ENCODE measurements around the gene UNC93B1. TPM values are rescaled to one million over a fixed set of nuclear protein-coding genes. Genes with fewer than 3 reads are reported as not detected.

The UNC93B1 gene
- total and polyA plus RNA-seq, 2 of the 8 experiments (the other 6 are each of a cell fraction or from before 2014, with no cell fraction given), result 18.9 to 34.3 TPM

DNA sequence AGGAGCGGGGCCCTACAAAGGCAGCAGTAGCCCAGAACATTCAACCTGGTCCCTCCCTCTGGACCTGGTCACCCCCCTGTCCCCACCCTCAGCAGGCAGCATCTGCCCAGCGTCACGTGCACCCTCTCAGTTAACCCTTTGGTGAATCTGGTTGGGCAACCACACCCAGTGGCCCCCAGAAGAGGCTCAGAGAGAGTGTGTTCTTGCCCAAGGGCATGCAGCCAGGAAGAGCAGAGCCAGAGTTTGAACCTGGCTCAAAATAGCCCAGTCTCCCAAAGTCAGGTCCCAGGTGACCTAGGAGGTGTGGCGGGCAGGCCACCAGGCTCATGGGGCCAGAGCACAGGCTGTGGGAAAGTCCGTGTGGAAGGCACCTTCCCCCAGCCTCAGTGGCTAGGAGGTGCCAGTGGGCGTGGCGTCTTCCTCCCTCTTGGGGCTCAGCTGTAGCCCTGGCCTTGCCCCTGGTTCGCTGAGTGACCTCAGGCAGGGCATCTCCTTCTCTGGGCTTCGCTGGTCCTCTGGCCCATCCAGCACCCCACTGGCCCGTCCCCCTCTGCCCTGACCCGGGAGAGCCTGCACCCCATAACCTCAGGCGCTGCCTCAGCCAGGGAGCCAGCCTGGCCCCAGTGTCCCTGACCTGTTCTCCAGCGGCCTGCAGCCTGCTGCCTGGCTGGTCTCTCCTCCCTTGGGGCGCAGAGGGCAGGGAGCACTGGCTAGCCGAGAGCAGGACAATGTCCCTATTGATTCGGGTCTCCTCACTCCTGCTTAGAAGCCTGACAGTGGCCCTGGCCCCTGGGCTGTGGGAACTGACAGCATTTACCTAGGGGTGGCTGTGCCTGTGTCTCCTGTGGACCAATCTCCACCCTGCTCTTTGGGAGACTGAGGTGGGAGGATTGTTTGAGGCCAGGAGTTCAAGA lies 13.3 kb upstream of the UNC93B1 start:
- no peak overlapping the region for H3K4ac ChIP-seq (replicated peaks; ENCODE audit: insufficient read length, low read depth, low read length)
- DNase-seq (ENCODE audit: low read depth in 1 of 2, low spot score in 2 of 2) (no peak), FAIRE-seq (no peak)
- ChIA-PET POLR2A (ENCODE audit: partially characterized antibody) (no interaction called here), CTCF (ENCODE audit: partially characterized antibody) (no interaction called here)
- H3K4me1 ChIP-seq (replicated peaks in 1 of 4; ENCODE audit: control insufficient read depth in 3 of 4, insufficient read depth in 4 of 4, low read length in 3 of 4), result peaks cover 0 to 12% (median 4%) of the 10 kb centered on the region in 4 experiments; a peak in 4 of 7 replicates
- no peak overlapping the region for H3K18ac ChIP-seq (ENCODE audit: extremely low read depth, low read length)
- no peaks in the 10 kb centered on the region for H4K20me1 ChIP-seq (replicated peaks in 1 of 2; ENCODE audit: control insufficient read depth in 1 of 2, insufficient read depth in 2 of 2, low read length in 2 of 2)
- no peak overlapping the region for H3K23ac ChIP-seq (ENCODE audit: insufficient read length)
- H3K9ac ChIP-seq (replicated peaks in 1 of 4; ENCODE audit: extremely low read depth in 1 of 4, low read depth in 3 of 4, low read length in 3 of 4), result no peak overlapping the region
- H3K36me3 ChIP-seq (ENCODE audit: control insufficient read depth in 2 of 4, insufficient read depth in 4 of 4, low read length in 3 of 4), result no peaks in the 10 kb centered on the region
- no peak overlapping the region; the same call in 1 of the 2 replicates for H2BK5ac ChIP-seq (ENCODE audit: low read depth, low read length)
- no peaks in the 10 kb centered on the region for H3K79me1 ChIP-seq (ENCODE audit: low read depth, low read length)
- no peaks in the 10 kb centered on the region for H3K9me3 ChIP-seq (ENCODE audit: insufficient read depth in 2 of 2, low read depth in 1 of 2, low read length in 1 of 2)
- peak overlapping the region; percentile 62; the same call in 1 of the 2 replicates for H4K8ac ChIP-seq (ENCODE audit: extremely low read depth, insufficient read depth, low read length)
- H3K79me2 ChIP-seq (ENCODE audit: control insufficient read depth in 1 of 2, insufficient read depth in 2 of 2, low read length in 2 of 2), result no peaks in the 10 kb centered on the region
- H4K91ac ChIP-seq (replicated peaks; ENCODE audit: insufficient read length, low read length), result no peak overlapping the region
- H2AK5ac ChIP-seq (ENCODE audit: low read depth, low read length), result no peak overlapping the region; the same call in 1 of the 2 replicates
- H2AFZ ChIP-seq (ENCODE audit: low read length), result no peak overlapping the region
- H3K4me3 ChIP-seq (ENCODE audit: extremely low read depth in 1 of 4, insufficient read depth in 2 of 4, low read depth in 3 of 4, low read length in 4 of 4), result no peak overlapping the region
- no peak overlapping the region for H3K27ac ChIP-seq (ENCODE audit: low read depth, low read length)
- no peak overlapping the region for H4K5ac ChIP-seq (ENCODE audit: insufficient read length, low read depth, low read length)
- H2BK20ac ChIP-seq (ENCODE audit: low read length), result no peak overlapping the region
- no peaks in the 10 kb centered on the region for H3K27me3 ChIP-seq (replicated peaks in 1 of 4; ENCODE audit: control insufficient read depth in 3 of 4, extremely low read depth in 1 of 4, insufficient read depth in 3 of 4, low read length in 3 of 4)
- H3K4me2 ChIP-seq (ENCODE audit: insufficient read depth in 1 of 2, low read depth in 2 of 2, low read length in 2 of 2), result no peak overlapping the region
- WGBS, 2 experiments (ENCODE audit: extremely low coverage in 1 of 2, insufficient coverage in 1 of 2, insufficient read length in 1 of 2, insufficient replicate concordance in 2 of 2, low coverage in 1 of 2, low lambda C conversion rate in 2 of 2, missing lambda C conversion rate in 1 of 2), result 85% methylated on average over 14 of the region's 16 CpGs; no CpG with 5 or more reads in 1 of the 2 experiments
- no peak overlapping the region for H3K14ac ChIP-seq (ENCODE audit: insufficient read length)
- H3K56ac ChIP-seq (replicated peaks; ENCODE audit: insufficient read length, low read depth, low read length), result no peak overlapping the region
- no peaks in the 10 kb centered on the region for H3K23me2 ChIP-seq (ENCODE audit: low read depth, low read length)
- 0 out of 2 replicates have a peak overlapping the region, but pooled peaks have one; percentile 46 for H2BK15ac ChIP-seq (ENCODE audit: low read length)
- no peak overlapping the region for H2BK120ac ChIP-seq (replicated peaks; ENCODE audit: low read depth, low read length)
- 0 out of 2 replicates have a peak overlapping the region, but pooled peaks have one; percentile 27 for H2BK12ac ChIP-seq (ENCODE audit: low read depth, low read length)
- no peak for TF ChIP-seq CBX5 (IDR thresholded peaks at IDR 0.05; ENCODE audit: low read depth, low read length)
- TF ChIP-seq SP1 (IDR thresholded peaks at IDR 0.05; ENCODE audit: low read depth, low read length), result no peak
- TF ChIP-seq BACH1 (IDR thresholded peaks at IDR 0.05; ENCODE audit: low read length), result no peak
- TF ChIP-seq RXRA (IDR thresholded peaks at IDR 0.05; ENCODE audit: insufficient read depth, low read depth, low read length), result no peak
- no peak for TF ChIP-seq EGR1 (IDR thresholded peaks at IDR 0.05; ENCODE audit: borderline replicate concordance, low read depth, low read length)
- TF ChIP-seq, protein P1, sequence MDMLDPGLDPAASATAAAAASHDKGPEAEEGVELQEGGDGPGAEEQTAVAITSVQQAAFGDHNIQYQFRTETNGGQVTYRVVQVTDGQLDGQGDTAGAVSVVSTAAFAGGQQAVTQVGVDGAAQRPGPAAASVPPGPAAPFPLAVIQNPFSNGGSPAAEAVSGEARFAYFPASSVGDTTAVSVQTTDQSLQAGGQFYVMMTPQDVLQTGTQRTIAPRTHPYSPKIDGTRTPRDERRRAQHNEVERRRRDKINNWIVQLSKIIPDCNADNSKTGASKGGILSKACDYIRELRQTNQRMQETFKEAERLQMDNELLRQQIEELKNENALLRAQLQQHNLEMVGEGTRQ (IDR thresholded peaks at IDR 0.05; ENCODE audit: low read length), result no peak
- TF ChIP-seq BRCA1 (IDR thresholded peaks at IDR 0.05; ENCODE audit: low read depth, low read length), result no peak
- TF ChIP-seq PHF8 (conservative IDR thresholded peaks at IDR 0.05; ENCODE audit: low read depth, low read length), result no peak
- no peak for TF ChIP-seq FOSL1 (IDR thresholded peaks at IDR 0.05; ENCODE audit: insufficient read depth, low read depth, low read length)

Data from H1 (cell line).